Activated naive CD4-positive, alpha-beta T cell treated with Interleukin-2 at 50 U/mL for 16 hours (primary cell): ENCODE results near the gene CD96.
"Not testable (repeated sequence)": the region's sequence is repeated elsewhere in the genome, so short reads cannot be mapped to it uniquely, and the experiment has no call there.

Source experiments
- DNase-seq: peaks from one replicate; pipeline ENCODE4 v3.0.0-alpha.2; 2020

CD96 gene, protein sequence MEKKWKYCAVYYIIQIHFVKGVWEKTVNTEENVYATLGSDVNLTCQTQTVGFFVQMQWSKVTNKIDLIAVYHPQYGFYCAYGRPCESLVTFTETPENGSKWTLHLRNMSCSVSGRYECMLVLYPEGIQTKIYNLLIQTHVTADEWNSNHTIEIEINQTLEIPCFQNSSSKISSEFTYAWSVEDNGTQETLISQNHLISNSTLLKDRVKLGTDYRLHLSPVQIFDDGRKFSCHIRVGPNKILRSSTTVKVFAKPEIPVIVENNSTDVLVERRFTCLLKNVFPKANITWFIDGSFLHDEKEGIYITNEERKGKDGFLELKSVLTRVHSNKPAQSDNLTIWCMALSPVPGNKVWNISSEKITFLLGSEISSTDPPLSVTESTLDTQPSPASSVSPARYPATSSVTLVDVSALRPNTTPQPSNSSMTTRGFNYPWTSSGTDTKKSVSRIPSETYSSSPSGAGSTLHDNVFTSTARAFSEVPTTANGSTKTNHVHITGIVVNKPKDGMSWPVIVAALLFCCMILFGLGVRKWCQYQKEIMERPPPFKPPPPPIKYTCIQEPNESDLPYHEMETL

DNA sequence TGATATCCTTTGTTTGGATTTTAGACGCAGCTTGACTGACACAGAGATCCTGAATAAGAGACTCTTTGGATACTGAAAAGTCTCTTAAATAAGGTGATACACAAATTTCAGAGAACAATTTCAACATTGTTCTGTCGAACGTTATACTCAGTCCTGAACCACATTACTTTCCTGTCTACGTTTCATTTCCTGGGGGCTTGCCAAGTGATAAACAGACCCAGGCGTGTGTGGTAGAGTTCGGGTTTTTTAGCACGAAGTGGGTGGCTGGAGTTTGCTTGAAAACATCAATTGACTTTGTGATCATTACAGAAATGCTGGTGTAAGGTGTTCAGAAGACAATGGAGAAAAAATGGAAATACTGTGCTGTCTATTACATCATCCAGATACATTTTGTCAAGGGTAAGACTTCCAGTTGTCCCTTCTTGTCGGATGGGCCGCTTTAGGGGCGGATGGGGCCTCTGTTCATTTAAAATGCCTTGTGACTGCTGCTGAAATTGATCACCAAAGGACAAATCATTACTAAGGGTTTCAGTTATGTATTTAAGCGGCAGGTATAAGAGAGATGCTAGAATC lies at the start of gene CD96:
CD96 (plus strand) TSS at position 287 of the 573 bp plus-strand sequence; CDS start at position 339, 52 bp downstream.
- peak; percentile 71 for DNase-seq

DNA sequence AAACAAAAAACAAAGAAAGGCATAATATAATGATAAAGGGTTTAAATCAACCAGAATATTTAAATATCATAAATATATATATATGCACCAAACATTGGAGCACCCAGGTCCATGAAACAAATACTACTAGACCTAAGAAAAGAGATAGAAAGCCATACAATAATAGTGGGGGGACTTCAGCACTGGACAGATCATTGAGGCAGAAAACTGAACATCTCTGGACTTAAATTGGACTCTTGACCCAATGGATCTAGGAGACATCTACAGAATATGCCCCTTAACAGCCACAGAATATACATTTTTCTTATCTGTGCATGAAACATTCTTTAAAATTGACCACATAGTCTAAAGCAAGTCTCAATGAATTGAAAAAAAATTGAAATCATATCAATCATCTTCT lies 48.7 kb upstream of the CD96 start:
- no peak for DNase-seq

DNA sequence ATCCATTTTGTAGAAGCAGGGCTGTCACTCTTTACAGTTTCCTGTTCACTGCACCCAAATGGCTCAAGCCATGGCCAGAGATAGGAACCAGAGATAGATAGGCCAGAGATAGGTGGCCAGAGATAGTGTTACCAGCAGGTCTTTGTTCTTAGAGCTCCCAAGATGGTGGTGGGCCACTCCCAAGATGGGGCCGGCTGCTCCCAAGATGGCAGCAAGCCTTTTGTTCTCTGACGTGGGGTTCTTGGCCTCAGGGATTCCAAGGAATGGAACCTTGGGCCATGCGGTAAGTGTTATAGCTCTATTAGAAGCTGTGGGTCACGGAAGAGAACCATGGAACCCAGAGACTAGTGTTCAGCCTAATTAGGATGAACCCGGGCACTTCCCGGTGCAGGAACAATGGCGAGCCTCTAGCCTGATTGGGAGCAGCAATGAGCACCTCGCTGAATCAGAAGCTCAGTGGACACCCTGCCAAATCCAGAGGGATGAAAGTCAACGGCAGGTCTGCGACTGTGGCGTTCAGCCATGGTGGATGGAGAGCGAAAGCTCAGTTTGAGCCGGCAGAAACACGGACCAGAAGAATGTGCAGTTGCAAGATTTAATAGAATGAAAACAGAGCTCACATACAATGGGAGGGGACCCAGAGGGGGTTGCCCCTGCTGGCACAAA lies 45.0 kb upstream of the CD96 start:
- DNase-seq = no peak

DNA sequence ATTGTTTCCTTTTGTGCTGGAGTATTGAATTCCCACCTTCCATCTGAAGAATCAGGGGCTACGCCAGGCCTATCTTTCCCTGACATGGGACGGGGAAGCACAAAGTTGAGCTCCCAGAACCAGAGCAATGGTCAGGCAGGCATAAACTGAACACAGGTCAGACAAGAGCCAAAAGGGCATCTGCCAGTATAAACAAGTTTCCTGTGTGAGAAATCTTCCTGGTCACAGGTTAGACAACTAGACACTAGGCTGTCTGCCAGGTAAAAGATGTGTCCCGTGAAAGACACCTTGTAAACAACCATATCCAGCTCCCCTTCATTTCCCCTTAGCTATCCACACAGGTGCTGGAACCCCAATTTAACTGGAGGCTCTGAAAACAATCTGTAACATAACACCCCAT lies 44.0 kb upstream of the CD96 start:
- no peak for DNase-seq

DNA sequence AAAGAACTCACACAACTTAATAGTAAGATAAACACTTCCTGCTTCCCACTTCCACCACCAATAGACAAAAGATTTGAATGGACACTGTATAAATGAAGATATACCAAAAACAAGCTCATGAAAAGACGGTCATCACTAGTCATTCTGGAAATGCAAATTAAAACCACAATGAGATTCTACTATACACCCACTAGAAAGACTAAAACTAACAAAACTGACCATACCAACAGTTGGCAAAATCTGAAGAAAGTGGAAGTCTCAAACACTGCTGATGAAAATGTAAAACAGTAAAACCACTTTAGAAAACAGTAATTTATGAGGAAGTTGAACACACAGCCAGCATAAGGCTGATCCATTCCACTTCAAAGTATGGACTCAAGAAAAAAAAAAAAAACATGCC lies 35.6 kb upstream of the CD96 start:
- no peak for DNase-seq

DNA sequence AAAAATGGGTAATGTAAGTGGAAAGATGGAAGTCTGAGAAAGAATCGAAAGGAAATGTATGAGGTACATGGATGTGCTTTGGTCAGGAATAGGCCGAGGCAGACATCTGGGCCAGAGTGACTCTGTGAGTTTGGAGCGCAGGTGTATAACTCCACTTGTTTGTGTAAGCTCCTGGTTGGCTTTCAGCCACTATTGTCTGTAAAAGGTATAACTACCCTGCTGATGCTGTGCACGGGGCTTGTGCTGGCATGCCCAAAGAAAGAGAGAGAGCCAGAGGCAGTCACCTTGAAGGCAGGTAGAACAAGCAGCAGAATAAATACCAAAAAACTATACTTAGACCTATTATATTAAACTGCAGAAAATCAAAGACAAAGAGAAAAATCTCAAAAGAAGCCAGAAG lies 32.7 kb upstream of the CD96 start:
- no peak for DNase-seq

DNA sequence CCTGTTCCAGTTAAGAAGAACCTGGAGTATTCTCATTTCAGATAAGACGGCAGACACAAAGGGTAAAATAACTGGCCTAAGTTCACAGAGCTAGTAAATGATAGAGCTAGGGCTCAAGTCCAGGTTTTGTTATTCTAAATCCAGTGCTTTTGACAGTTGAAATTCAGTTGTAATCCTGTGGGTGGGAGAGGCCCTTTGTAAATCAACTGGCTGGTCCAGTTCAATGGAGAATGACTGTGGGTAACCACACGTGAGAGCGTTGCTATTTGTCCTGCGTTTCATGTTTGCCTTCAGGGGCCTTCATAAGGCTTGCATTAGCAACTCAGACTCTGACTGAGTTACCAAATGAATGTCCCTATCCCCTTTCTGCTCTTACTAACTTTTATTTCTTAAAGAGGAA lies 24.2 kb upstream of the CD96 start:
- DNase-seq = no peak

DNA sequence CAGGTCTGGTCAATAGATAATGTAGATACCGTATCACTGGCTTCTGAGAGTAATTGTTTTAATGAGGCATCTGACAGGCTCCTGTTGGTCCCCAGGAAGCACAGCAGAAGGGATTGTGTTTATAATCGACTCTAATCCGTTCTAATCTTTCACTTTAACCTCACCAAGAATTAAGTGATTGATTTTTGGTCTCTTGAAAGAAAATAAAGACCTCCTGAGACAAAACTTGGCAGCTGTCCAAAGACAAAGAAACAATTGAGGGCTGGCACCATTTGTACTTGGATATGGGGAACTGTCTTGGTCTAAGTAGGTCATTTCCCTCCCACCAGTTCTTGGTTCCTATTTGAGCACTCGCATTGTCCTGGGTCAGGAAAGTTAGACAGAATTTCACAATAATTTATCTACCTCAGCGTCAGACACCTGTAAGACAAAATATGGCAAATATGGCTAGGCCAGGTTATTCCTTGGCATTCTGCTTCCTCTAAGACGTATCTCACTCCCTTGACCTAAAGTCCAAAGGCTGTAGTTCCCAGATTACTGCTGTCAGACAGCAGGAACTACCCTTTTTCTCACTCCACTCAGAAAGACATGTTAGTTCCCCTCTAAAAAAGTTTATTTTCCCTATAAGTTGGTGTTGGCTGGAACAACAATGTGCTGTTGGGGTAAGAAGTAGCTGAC lies 22.7 kb upstream of the CD96 start:
- DNase-seq = no peak

DNA sequence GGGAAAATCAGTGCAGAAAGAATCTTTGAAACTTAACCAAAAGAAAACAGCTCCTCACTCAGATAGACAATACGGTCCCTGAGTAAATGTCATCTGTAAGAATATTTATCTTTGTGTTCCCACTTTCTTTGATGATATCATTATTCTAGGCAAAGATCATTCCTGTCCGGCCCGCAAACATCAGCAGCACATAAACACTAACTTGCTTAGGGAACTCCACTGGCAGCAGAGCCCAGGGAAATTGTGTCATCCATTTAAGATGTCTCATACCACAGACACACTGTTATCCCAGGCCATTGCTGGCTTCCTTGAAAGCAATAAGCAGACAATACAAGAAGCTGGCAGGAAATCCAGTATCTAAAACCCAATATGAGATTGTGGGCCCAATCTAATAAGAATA lies 20.1 kb upstream of the CD96 start:
- no peak for DNase-seq

DNA sequence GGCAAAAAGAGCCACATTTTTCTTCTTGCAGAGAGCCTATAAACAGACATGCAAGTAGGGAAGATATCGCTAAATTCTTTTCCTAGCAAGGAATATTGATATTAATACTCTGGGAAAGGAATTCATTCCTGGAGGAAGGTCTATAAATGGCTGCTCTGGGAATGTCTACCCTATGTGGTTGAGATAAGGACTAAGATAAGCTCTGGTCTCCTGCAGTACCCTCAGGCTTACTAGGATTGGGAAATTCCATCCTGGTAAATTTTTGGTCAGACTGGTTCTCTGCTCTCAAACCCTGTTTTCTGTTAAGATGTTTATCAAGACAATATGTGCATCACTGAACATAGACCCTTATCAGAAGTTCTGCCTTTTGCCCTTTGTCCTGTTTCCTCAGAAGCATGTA lies 17.5 kb upstream of the CD96 start:
- DNase-seq = not testable (repeated sequence)

DNA sequence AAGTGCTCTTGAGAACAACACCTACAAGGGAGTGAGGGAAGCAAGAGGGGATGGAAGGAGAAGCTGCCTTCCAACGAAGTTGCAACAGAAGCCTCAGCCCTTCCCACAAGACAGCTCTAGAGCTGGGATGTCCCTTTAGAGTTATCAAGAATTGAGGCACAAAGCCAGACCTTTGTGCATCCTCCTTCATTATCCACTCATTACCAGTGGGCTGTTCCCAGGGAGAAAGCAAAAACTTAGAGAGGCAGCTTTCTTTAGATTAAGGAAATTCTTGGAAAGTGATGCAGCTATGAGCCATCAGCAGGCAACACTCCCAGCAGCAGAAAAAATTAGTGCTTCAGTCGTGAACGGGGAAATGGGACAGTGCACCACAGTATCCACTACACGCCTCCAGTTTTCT lies 10.6 kb upstream of the CD96 start:
- no peak for DNase-seq

DNA sequence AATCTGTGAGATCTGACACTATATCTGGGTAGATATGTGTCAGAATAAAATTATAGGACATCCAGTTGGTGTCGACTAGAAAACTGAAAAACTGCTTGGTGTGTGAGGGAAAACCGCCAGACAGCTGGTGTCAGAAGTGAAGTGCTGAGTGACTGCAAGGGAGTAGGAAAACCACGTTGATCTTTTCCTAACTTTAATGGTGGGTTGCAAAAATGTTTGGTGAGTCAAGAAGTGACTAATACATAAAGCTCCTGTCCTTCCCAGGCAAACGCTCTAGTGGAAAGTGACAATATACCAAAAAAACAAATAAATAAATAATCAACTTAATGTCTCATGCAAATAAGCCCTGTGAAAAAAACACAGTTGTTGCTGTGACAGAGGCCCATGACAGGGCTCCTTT lies 7.3 kb upstream of the CD96 start:
- DNase-seq = no peak

DNA sequence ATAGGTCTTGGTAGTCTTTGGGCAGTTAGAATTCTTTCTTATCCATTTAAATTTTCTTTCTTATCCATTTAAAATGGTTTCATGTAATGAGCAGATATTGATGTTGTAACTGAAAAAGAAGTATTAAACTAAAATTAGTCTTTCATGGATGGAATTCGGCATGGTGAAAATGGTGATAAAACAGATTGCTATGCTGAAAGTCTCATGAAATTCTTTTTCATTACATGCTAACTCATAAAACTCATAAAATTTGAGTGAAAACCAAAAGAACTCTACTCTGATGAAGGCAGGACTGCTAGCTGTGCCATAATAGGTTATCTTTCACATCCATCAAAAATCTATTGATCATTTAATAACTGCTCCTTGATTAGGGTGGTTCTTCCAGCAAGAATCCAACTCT lies 3.9 kb upstream of the CD96 start:
- DNase-seq = no peak

DNA sequence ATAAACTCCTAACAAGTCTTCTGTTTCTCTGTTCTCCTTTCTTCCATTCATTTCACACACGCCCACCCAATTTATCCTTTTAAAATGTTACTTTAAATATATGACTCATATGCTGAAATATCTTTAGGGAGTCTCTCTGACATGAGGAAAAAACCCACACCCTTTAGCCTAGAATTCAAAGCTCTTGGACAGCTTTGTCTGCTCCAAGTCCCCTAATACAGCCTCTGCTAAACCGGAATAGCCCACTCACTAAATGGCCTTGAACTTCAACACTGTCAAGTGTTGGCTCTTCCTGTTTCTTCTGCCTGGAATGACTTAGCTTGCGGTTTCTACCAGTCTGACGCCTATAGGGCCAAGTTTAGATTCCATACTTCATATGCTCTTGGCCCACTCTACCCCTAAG lies 3.3 kb upstream of the CD96 start:
- DNase-seq = no peak

DNA sequence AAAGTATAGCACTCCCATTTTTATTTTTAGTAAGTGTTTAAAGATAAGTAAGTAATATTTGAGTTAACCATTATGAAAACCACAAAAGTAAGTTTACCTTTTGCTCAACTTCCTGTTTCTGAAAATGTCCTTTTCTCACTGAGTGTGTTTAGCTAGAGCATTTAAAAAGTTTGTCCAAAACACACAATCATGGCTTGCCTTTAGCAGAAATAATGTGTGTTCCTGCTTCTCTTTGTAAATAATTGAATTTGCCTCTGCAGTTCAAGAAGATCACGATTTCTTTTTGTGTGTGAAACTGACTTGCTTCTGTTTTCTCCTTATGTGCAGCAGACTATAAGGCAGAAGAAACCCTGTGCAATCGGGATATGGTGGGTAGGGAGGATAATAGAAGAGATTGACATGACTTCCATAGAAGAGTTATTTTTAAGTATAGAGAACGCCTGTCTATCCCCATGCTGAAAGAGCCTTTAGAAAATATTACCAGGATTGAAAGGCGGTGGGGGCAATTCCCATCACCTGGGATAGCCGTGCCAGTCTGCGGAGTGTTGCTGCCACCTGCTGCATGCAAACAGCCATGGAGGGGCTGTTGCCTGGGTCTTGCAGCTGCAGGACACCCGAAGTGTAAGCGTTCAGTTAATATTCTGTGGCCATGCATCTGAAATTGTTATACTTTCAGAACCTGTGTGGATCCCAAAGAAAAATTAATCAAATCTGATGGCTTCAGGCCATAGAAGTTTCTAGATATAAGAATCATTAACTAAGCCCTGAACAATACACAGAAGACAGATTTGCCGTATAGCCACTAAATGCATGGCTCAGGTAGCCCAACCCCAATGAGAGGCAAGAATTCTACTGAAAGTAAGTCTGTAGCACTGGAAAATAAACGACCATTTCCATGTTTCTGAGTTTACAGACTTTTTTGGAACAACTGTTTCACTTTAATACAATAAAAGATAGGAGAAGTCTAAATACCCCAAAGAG lies 2.4 kb upstream of the CD96 start:
- peak; percentile 70 for DNase-seq

DNA sequence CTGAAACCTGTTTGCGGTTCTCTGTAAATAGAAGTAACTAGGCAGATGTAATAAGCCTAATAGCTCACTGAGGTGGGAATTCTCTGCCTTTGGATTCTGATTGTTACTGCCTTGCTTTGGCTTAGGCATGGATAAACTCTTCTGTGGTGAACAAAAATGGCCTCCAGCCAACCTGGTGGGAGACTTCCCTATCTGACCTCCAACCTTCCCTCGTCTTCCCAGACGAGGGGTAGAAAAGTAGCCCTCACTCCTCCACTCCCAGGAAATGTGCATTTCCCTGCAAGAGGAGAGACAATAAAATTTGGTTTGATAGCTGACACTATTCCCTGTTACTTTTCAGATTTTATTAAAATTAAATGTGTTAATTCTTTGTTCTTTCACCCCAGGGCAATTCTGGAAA lies 606 bp upstream of the CD96 start:
- no peak for DNase-seq

DNA sequence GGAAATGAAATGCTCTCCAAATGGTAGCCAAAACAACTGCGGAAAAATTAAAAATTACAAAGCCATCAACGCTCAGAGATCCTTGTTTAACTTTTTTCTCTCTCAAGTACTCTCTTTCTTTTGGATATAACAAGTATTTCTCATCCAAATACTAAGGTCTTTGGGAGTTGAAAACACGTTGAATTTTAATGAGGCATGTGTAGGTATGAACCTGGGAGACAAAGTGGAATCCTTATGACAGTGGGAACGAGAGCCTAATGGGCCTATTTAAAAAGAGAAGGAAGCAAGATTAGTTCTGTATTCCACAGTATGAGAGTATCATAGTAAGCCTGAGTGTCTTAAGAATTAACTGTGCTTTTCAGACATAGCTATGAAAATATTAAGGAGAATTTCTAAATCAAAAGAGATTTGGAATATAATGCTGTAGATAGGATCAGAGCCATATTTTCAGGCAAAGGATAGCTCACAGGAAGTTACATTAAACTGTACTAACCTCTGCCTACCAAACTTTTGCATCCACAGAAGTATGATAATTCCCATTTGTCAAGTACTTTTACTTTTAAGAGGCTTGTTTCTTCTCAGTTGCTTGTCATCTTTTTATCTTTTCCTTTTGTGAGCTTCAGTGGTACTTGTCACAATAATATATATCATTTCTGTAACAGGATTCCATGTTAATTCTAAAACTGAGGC lies 759 bp downstream of the CD96 start:
- no peak for DNase-seq

DNA sequence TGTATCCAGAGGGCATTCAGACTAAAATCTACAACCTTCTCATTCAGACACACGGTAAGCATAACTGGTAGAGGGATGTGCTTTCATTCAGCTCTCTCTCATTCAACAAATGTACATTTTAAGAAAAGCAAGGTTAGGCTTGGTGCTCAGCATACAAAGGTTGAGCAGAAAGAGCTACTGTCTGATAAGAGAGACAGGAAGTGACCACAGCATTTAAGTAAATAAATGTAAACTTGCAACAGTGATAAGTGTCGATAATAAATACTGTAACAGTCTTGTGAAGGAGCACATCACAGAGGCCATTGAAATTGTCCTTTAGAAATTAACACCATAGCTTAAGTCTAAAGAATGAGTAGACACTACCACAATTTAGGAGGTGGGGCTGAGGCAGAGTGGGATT lies 3.4 kb downstream of the CD96 start:
- no peak for DNase-seq

DNA sequence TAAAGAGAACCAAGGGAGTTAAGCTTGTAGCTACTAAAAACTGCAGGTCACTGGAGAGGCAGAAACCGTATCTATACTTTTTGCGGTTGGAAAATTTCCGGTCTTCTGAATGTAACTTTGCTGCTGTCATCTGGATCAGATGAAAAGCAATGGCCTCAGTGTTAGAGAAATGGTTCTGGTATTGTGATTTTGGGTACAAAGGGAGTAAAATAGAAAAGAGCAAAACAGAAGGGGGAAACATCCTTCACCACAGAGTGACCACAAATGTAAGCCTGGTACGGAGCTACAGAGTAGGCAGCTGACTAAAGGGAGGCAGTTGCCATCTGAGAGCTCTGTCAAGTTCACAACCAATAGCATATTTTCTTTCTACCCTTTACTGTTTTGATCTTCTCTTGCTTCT lies 5.6 kb downstream of the CD96 start:
- DNase-seq = peak; percentile 39

DNA sequence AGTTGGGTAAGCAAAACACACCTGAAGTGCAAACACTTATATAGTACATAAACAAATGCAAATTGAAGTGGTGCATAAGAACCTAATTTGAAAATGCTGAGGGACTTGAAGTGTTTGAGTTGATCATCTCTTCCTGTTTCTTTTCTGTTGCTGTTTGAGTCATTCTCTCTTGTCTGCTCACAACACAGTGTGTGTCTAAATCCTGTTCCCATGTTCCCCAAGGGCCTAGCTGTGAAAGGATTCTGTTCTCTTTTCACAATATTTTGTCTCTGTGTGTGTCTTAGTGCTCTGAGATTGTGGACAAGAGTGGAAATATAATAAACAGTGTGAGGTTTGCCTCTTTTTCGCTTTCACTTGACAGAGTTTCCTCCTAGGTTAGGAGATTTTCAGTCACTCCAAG lies 6.1 kb downstream of the CD96 start:
- DNase-seq = no peak

DNA sequence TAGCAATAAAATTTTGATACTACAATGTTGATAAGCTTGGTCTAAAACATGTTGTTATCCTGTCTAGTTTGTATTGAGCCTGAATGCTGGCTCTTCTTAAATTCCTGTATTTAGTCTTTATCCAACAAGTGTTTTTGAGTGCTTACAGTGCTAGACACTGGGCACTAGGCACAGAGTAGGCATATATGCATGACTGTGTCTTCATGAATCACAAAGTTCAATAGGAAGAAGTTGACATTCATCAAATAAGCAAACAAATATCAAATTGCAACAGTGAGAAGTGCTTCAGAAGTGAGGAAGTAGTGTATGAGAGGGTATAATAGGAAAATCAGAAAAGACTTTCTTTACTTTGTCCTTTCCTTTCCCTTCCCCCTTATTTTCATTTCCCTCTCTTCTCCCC lies 6.8 kb downstream of the CD96 start:
- no peak for DNase-seq

DNA sequence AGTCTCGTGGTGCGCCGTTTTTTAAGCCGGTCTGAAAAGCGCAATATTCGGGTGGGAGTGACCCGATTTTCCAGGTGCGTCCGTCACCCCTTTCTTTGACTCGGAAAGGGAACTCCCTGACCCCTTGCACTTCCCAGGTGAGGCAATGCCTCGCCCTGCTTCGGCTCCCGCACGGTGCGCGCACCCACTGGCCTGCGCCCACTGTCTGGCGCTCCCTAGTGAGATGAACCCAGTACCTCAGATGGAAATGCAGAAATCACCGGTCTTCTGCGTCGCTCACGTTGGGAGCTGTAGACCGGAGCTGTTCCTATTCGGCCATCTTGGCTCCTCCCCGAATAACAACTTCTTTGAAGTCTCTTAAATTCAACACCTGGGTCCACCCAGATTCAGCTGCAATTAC lies 19.9 kb downstream of the CD96 start:
- DNase-seq = not testable (repeated sequence)
